ENCODE results near the gene PPP4R2.

DNA sequence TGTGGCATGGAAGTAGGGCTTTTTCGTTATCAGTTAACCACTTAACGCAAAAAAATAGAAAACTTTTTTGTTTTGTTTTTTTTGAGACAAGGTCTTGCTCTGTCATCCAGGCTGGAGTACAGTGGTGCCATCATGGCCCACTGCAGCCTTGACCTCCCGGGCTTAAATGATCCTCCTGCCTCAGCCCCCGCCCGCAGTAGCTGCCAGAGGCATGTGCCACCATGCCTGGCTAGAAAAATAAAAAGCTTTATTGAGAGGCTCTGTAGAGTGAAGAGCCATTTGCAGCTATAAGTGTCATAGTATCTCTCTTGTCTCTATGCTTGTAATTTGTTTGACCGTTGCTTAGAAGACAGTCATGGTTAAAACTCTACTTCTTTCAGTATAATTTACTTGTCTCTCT lies 13.5 kb downstream of the PPP4R2 start:
- TF ChIP-seq, protein P1, sequence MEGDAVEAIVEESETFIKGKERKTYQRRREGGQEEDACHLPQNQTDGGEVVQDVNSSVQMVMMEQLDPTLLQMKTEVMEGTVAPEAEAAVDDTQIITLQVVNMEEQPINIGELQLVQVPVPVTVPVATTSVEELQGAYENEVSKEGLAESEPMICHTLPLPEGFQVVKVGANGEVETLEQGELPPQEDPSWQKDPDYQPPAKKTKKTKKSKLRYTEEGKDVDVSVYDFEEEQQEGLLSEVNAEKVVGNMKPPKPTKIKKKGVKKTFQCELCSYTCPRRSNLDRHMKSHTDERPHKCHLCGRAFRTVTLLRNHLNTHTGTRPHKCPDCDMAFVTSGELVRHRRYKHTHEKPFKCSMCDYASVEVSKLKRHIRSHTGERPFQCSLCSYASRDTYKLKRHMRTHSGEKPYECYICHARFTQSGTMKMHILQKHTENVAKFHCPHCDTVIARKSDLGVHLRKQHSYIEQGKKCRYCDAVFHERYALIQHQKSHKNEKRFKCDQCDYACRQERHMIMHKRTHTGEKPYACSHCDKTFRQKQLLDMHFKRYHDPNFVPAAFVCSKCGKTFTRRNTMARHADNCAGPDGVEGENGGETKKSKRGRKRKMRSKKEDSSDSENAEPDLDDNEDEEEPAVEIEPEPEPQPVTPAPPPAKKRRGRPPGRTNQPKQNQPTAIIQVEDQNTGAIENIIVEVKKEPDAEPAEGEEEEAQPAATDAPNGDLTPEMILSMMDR (conservative IDR thresholded peaks at IDR 0.05; ENCODE audit: low read depth, low read length) = no peak
- TF ChIP-seq EZH2 (IDR thresholded peaks at IDR 0.05; ENCODE audit: low read length, unreplicated experiment) = no peak

Data from PC-3 (cell line).